ACC112 (cell line): ENCODE results near the gene AKAP12.

Experiments used
- H2AFZ ChIP-seq: fragments of 200-600 bp; sonication (generic); one replicate; pipeline ENCODE4 v1.6.0; 2017; ENCODE audit warnings: antibody characterized with exemption, low read length; ENCODE audit not compliant: unreplicated experiment
- H3K27ac ChIP-seq: fragments of 200-600 bp; sonication (generic); 2 replicates; pipeline ENCODE4 v1.5.1; 2014; ENCODE audit warnings: low read depth, mild to moderate bottlenecking, antibody characterized with exemption, low read length, moderate library complexity
- H3K27me3 ChIP-seq: fragments of 200-600 bp; sonication (generic); 2 replicates; pipeline ENCODE4 v1.6.1; 2014; ENCODE audit warnings: mild to moderate bottlenecking, antibody characterized with exemption, low read length, moderate library complexity, mixed read lengths; ENCODE audit not compliant: insufficient read depth
- H3K36me3 ChIP-seq: fragments of 200-600 bp; sonication (generic); 2 replicates; pipeline ENCODE4 v1.6.1; 2016; ENCODE audit warnings: mild to moderate bottlenecking, antibody characterized with exemption, low read length, moderate library complexity, mixed read lengths; ENCODE audit not compliant: insufficient read depth
- H3K4me1 ChIP-seq: fragments of 200-600 bp; sonication (generic); one replicate; pipeline ENCODE4 v1.6.1; 2016; ENCODE audit warnings: low read length, mixed read lengths; ENCODE audit not compliant: insufficient read depth, unreplicated experiment, control insufficient read depth
- H3K4me3 ChIP-seq: fragments of 200-600 bp; sonication (generic); 2 replicates; pipeline ENCODE4 v1.5.1; 2014; ENCODE audit warnings: mild to moderate bottlenecking, low read depth, low read length
- H3K79me2 ChIP-seq: fragments of 200-600 bp; sonication (generic); one replicate; pipeline ENCODE4 v1.6.0; 2016; ENCODE audit warnings: low read length; ENCODE audit not compliant: control insufficient read depth, unreplicated experiment, insufficient read depth

AKAP12 gene

GRCh38 chr6:151293688-151294016 lies 53.9 kb downstream of the AKAP12 start:
- peaks cover 84% of the 10 kb centered on the region for H3K79me2 ChIP-seq
- H3K4me1 ChIP-seq = peaks cover 12% of the 10 kb centered on the region
- H3K36me3 ChIP-seq = no peaks in the 10 kb centered on the region
- no peak overlapping the region for H3K27ac ChIP-seq
- no peaks in the 10 kb centered on the region for H3K27me3 ChIP-seq
- H3K4me3 ChIP-seq = no peak overlapping the region
- H2AFZ ChIP-seq = no peak overlapping the region

- H3K36me3 ChIP-seq = no peaks in the 10 kb centered on the region
- peaks cover 74% of the 10 kb centered on the region for H3K79me2 ChIP-seq
- H3K27me3 ChIP-seq = no peaks in the 10 kb centered on the region
- H3K27ac ChIP-seq = no peak overlapping the region
- H3K4me3 ChIP-seq = no peak overlapping the region
- H2AFZ ChIP-seq = no peak overlapping the region
- H3K4me1 ChIP-seq = peaks cover 21% of the 10 kb centered on the region
Observed at GRCh38 chr6:151294561-151295101, 54.9 kb downstream of the AKAP12 start.

GRCh38 chr6:151297886-151298285 lies 58.1 kb downstream of the AKAP12 start:
- peaks cover 20% of the 10 kb centered on the region for H3K4me1 ChIP-seq
- no peak overlapping the region for H2AFZ ChIP-seq
- no peaks in the 10 kb centered on the region for H3K27me3 ChIP-seq
- no peaks in the 10 kb centered on the region for H3K36me3 ChIP-seq
- peaks cover 67% of the 10 kb centered on the region for H3K79me2 ChIP-seq
- no peak overlapping the region for H3K4me3 ChIP-seq
- no peak overlapping the region for H3K27ac ChIP-seq

GRCh38 chr6:151299011-151299410 lies 59.2 kb downstream of the AKAP12 start:
- no peak overlapping the region for H2AFZ ChIP-seq
- peak overlapping the region; percentile 37 for H3K27ac ChIP-seq
- peaks cover 67% of the 10 kb centered on the region for H3K79me2 ChIP-seq
- no peaks in the 10 kb centered on the region for H3K27me3 ChIP-seq
- no peak overlapping the region for H3K4me3 ChIP-seq
- no peaks in the 10 kb centered on the region; the same call in 1 of the 2 replicates for H3K36me3 ChIP-seq
- H3K4me1 ChIP-seq = peaks cover 16% of the 10 kb centered on the region

- Histone ChIP-seq H3K27ac (no peak overlapping the region), H2AFZ (no peak overlapping the region), H3K27me3 (no peaks in the 10 kb centered on the region), H3K4me3 (no peak overlapping the region), H3K79me2 (peaks cover 59% of the 10 kb centered on the region), H3K36me3 (no peaks in the 10 kb centered on the region; the same call in 1 of the 2 replicates), H3K4me1 (peaks cover 16% of the 10 kb centered on the region)
Observed at GRCh38 chr6:151300267-151300991, 60.7 kb downstream of the AKAP12 start.

GRCh38 chr6:151301547-151301946 lies 61.8 kb downstream of the AKAP12 start:
- Histone ChIP-seq H3K4me3 (no peak overlapping the region), H2AFZ (no peak overlapping the region), H3K36me3 (peaks cover 4% of the 10 kb centered on the region; the same call in 1 of the 2 replicates), H3K27me3 (no peaks in the 10 kb centered on the region), H3K27ac (no peak overlapping the region), H3K79me2 (peaks cover 48% of the 10 kb centered on the region), H3K4me1 (peaks cover 16% of the 10 kb centered on the region)

GRCh38 chr6:151303231-151303630 lies 63.5 kb downstream of the AKAP12 start:
- peaks cover 34% of the 10 kb centered on the region for H3K79me2 ChIP-seq

GRCh38 chr6:151306269-151306783 lies 66.6 kb downstream of the AKAP12 start:
- Histone ChIP-seq H3K27ac (no peak overlapping the region), H2AFZ (no peak overlapping the region), H3K36me3 (peaks cover 4% of the 10 kb centered on the region; the same call in 1 of the 2 replicates), H3K4me1 (no peaks in the 10 kb centered on the region), H3K4me3 (no peak overlapping the region), H3K27me3 (no peaks in the 10 kb centered on the region), H3K79me2 (peaks cover 23% of the 10 kb centered on the region)

More at GRCh38 chr6:151303231-151303630, 63.5 kb downstream of the AKAP12 start:
- Histone ChIP-seq H2AFZ (no peak overlapping the region), H3K27ac (no peak overlapping the region), H3K4me1 (peaks cover 16% of the 10 kb centered on the region), H3K27me3 (no peaks in the 10 kb centered on the region), H3K36me3 (peaks cover 4% of the 10 kb centered on the region; the same call in 1 of the 2 replicates), H3K4me3 (no peak overlapping the region)

- Histone ChIP-seq H3K27ac (no peak overlapping the region), H3K4me3 (no peak overlapping the region), H3K4me1 (no peaks in the 10 kb centered on the region), H3K79me2 (peaks cover 25% of the 10 kb centered on the region), H3K27me3 (no peaks in the 10 kb centered on the region), H3K36me3 (peaks cover 4% of the 10 kb centered on the region; the same call in 1 of the 2 replicates), H2AFZ (no peak overlapping the region)
Observed at GRCh38 chr6:151307501-151307900, 67.7 kb downstream of the AKAP12 start.

- Histone ChIP-seq H3K27me3 (no peaks in the 10 kb centered on the region), H3K4me1 (no peaks in the 10 kb centered on the region), H3K36me3 (peaks cover 4% of the 10 kb centered on the region; the same call in 1 of the 2 replicates), H3K79me2 (peaks cover 19% of the 10 kb centered on the region), H3K4me3 (no peak overlapping the region), H2AFZ (no peak overlapping the region), H3K27ac (no peak overlapping the region)
Observed at GRCh38 chr6:151309619-151310018, 69.9 kb downstream of the AKAP12 start.

- Histone ChIP-seq H3K79me2 (peaks cover 23% of the 10 kb centered on the region), H3K4me3 (no peak overlapping the region), H2AFZ (no peak overlapping the region), H3K4me1 (no peaks in the 10 kb centered on the region), H3K27me3 (no peaks in the 10 kb centered on the region), H3K36me3 (peaks cover 7% of the 10 kb centered on the region; the same call in 1 of the 2 replicates), H3K27ac (no peak overlapping the region)
Observed at GRCh38 chr6:151310279-151310678, 70.5 kb downstream of the AKAP12 start.
